GM18519 (cell line): ENCODE data around the gene XPR1.

Source experiments
- ATAC-seq: cut with Tn5 transposase; IDR thresholded peaks from one replicate; pipeline ENCODE4 v1.9.1; 2021; ENCODE audit warnings: mild to moderate bottlenecking, moderate library complexity; ENCODE audit not compliant: unreplicated experiment, low FRiP score

The XPR1 gene

DNA sequence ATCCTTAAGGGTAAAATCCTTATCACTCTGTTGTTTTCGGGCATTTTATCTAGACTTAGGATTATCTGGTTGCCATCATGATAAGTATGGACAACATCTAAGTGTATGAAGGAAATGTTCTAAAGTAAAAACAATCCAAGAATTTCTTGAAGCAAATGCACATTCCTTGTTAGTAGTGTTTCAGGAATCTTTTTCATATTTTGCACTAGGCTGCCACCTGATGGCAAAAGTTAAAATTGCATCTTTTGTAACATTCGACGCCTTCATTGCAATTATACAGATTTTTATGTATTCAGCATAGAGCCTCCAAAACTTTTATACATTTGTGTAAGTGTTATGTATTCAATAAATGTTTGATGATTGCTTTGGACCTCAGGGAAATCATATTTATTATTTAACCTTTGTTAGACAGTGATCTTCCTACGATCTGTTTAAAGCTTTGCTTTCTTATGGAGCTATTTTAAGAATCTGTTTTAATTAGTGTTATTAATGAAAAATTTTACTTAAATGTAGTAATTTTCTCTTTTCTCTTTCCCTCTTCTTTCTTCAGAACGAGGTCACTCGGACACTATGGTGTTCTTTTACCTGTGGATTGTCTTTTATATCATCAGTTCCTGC is 231.4 kb downstream of the XPR1 start:
- ATAC-seq, result no peak

DNA sequence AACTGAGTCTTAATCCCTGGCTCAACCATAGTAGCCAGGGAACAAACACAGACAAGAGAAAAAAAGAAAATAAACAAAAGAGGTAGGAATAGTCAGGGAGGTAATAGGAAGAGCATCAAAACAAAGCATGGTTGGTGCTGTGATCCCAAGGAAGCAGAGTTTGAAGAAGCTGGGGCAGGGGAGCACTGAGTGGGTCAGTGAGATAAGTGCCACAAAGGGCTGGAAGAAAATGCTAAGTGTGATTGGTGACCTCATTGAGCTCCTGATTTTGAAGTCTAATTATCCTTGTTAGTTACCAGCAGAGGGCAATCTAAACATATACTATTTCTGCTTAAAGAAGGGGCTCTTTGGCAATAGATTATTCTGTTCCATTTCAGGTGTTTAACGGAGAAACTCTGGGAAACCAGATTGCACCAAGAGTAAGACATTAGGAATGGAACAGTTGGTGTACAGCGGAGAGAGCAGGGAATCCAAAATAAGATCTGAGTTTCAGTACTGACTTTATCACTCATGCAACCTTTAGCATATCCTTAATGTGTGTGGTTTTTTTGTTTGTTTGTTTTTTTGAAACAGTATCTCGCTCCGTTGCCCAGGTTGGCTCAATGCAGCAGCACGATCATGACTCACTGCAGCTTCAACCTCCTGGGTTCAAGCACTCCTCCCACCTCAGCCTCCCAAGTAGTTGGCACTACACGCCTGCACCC is 250.1 kb downstream of the XPR1 start:
- no peak for ATAC-seq

DNA sequence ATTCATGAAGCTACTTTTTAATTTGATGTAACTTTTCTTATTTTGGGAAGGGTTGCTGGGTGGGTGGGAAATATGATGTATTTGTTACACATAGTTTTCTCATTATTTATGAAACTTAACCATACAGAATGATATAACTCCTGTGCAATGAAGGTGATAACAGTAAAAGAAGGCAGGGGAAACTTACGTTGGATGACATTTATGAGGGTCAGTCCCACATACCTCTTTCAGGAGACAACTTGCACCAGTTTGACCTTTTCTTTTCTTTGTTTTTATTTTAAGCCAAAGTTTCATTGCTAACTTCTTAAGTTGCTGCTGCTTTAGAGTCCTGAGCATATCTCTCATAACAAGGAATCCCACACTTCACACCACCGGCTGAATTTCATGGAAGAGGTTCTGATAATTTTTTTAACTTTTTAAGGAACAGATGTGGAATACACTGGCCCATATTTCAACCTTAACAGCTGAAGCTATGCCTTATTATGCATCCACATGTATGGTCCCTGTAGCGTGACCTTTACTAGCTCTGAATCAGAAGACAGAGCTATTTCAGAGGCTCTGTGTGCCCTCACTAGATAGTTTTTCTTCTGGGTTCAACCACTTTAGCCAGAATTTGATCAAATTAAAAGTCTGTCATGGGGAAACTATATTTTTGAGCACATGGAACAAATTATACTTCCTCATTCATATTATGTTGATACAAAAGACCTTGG is 252.9 kb downstream of the XPR1 start:
- ATAC-seq, result no peak

DNA sequence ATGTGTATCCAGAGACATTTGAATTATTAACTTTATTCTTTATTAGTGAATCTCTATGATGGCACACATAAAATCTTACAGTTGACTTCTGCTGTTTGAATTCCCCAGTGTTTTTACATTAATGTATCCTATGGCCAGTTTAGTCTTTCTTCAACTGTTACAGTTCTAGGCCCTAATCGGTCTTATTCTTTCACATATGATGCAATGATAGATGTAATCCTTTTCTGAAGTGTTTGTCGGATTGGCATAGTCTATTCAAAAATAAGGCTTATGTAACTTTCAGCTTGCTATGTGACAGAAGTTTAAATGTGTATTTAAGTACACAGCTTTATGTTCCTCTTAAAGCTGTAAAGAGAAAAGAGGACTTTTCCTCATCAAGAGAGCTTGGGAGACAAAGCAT is 254.5 kb downstream of the XPR1 start:
- no peak for ATAC-seq

DNA sequence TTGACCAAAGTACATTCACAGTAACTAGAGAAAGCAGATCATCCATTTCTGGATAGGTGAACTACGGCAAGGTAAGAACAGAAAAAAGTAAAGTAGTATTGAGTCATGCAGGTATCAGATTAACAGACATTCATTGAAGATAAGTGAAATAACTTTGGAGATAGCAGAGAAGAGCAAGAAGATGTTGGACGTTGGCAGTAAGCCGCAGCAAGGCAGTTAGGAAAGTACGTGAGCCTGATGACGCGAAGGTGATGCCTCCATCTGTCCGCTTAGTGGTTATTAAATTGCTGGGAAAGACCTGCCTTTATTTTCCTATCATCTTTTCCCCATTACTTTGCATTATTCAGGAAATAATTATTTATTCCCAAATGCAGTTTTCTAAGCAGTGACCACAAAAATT is 256.0 kb downstream of the XPR1 start:
- no peak for ATAC-seq

DNA sequence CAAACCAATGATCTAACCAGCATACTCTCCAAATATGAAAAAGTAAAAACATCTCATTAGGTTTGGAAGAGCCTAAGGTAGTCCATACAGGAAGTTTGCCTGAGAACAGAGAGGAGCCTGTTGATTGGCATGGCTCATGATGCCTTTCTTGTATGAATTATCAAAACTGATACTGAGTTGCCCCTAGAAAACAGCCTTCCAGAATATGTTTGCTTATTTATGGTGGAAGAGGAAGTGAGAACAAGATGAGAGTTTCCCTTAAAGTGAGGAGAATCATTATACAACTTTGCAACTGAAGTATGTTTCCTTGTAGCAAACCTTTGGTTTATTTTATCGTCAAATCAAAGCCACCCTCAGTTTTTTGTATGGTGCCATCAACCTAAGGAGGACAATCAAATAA is 257.0 kb downstream of the XPR1 start:
- ATAC-seq, result no peak

DNA sequence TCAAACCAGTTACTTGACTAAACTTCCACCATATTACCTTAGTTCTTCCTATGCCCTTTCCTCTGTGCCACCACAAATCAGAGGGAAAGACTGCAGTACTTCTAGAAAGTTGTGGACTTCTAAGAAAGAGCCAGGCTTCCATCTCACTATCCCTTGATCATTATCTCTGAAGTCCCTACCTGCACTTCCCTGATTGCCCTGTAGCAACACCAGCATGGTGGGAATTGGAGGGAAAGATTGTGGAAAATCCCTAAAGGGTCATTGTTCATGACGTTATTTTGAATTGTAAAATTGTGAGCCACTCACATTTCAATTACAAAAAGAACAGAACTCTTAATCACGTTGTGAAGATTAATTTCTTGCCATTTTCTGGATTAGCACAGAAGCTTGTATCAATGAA is 257.5 kb downstream of the XPR1 start:
- no peak for ATAC-seq

DNA sequence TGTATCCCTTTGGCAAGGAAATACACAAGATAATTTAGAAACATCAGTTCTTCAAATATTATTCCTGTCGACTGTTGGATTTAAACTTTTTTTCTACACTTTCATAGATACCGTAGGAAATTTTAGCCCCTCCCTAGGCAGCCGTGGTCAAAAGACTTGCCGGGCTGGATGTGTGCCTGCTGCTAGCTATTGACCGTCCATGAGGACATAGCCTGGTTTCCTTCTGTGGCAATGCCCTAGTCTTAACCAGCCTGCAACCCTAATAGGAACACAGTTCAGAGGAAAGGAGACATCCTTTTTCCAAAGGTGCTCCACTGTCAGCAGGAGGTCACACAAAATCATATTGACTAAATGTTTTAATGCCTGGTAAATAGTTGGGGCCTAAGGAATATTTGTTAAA is 260.4 kb downstream of the XPR1 start:
- ATAC-seq, result no peak

DNA sequence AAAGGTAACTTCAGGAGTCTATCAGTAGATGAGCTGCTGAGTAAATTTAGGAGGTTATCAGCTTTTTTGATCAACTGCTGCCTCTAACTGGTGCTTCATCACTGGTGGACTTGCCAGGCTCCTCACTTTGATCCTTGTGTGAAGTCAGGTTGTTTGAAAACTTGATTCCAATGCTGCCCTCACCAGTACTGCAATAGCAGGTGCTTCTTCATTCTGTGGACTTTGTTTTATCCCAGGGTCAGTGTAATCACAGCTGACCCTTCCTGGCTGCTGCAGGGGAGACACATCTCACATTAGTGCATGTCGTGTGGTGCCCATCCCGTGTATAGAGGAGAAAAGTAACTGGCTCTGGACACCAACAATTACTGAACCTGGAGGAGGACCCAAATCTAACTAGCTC is 260.9 kb downstream of the XPR1 start:
- ATAC-seq, result no peak

DNA sequence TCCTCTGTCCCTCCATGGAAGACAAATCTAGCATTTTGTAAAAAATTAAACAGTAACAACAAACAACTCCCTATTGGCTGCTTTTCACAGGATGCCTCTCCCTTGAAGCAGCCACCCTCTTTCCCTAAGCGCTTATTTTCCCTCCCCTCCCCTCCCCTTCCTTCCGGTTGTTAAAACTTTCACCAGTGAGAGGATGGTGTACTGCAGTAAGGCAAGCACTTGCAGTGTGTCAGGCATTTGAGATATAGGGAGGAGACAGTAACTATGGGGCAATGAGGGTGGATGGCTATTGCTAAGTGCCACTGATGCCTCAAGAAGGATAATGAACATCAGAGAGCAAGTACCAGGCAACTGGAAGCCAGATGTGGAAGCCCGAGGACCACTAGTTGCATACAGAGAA is 261.8 kb downstream of the XPR1 start:
- no peak for ATAC-seq

DNA sequence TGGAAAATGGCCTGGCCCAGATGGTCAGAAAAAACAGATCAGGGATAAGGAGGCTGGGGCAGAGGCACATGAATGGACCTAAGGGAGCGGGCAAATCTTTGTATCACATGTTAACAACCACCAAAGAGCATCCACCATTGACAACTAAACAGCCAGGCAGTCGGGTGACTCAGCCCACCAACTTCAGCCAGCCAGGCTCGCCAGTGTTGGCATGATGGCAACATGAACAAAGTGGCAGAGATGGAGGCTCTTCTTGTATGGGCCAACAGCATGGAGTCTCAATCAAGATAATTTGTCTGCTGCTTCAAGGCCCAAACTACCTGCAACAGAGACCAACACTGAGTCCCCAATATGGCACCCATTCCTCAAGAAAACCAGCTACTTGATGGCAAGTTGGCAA is 264.3 kb downstream of the XPR1 start:
- no peak for ATAC-seq

DNA sequence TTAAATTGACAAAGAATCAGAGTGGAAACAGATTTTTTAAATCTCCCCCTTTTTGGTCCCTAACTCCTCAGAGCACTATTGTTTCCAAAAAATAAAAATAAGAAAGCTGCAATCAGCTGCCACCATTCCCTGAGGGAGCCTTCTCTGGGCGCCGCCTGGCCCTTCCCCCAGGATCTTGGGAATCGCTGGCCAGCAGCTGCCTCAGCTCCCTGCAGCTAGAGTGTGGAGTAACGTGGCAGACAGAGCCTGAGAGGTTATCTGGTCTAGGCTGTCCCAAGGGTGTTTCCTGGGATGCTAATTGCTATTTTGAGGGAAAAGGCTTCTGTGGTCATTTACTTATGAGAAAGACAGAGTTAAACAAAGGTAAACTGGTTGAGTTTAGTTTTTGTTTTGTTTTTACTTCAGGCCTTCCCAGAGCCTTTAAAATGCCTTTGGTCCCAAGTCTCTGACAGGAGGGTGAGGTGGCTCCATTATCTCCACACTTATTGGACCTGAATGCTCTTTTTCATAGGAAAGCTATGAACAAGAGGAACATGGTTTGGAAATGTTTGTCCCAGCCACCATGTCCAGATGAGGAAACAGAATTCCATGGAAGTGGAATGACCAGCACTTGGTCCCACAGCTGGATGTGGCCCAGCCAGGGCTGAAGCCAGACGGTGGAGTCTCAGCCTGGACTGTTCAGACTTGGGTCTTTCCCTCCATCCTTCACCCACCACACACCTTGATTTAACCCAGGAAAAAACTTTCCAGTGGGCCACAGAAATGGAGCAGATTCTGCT is 266.8 kb downstream of the XPR1 start:
- no peak for ATAC-seq

DNA sequence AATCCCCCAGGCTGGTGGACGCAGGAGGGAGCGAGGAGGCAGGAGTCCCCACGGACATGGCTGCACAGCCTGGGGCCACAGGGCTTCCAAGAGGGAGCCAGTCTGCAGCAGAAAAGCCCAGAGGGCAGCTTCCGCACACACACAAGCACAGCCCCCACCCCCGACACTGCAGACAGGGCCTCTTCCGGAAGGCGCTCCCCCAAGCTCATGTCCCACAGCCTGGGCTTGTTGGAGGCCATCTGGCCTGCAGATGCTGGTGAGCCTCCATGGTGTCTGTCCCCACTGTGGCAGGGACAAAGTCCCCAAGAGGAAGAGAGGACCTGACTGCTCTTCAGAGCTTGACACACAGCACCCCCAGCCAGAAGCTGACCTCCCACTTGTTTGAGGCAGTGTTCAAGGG is 267.4 kb downstream of the XPR1 start:
- ATAC-seq, result no peak

DNA sequence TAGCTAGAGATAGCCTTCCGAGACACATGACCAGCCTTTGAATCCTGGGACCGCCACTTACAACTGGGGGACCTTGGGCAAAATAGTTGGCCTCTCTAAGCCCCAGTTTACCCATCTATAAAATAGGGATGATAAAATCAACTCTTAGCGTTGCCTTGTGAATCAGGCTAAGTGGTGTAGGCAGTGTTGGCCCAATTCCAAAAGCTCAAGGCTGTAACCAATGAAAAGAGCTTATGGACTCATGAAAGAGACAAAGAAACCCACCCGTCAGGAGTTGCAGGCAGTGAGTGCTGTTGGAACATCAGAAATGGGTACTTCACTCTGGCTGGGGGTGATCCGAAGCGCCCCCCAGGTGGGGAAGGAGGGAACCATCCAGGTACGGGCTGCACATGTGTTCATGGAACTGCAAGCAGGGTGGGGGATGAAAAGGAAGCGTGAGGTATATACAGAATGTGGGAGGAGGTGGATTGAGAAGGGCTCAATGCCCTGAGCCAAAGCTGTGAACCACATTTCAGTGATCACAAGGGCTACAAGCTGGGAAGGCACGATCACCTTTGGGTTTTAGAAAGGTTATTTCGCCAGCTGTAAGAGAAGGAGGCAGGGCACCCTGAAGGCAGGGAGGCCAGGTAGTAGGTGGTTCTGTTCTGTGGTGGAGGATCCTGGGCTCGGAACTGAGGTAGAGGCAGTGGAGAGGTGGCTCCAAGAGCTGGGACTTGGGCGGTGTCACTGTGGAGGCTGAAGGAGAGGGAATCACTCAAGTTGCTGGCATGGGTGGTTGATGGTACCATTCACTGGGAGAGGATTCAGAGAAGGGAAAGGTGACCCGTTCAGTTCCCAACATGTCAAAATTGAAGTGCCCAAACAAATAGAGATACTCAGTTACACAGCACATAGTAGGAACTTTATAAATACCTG is 269.5 kb downstream of the XPR1 start:
- no peak for ATAC-seq

DNA sequence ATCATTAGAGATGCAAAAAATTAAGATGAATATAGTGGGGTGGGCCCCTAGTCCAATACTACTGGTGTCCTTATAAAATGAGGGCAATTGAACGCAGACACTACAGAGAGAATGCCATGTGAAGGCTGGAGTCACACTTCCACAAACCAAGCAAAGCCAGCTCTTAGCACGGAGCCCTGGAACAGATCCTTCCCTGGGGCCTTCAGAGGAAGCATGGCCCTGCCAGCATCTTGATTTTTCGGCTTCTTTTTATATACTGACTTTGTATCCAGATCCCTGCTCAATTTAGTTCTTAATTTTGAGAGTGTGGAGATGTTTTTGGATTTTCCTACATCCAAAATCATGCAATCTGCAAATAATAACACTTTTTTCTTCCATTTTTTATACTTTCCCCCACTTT is 270.7 kb downstream of the XPR1 start:
- ATAC-seq, result no peak

DNA sequence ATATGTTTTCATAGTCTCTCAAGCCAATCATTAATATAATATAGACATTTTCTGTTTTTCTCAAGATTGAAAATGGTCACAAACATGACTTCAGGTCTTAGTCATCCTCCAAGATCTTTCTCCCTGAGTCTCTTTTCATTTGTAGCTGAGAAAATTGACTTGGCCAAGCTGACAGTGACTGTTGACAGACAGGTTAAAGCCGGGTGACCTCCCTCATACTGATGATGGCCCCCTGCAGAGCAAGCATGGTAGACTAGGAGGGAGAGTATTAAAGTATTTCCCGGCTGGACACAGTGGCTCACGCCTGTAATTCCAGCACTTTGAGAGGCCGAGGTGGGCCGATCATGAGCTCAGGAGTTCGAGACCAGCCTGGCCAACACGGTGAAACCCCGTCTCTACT is 274.1 kb downstream of the XPR1 start:
- no peak for ATAC-seq

DNA sequence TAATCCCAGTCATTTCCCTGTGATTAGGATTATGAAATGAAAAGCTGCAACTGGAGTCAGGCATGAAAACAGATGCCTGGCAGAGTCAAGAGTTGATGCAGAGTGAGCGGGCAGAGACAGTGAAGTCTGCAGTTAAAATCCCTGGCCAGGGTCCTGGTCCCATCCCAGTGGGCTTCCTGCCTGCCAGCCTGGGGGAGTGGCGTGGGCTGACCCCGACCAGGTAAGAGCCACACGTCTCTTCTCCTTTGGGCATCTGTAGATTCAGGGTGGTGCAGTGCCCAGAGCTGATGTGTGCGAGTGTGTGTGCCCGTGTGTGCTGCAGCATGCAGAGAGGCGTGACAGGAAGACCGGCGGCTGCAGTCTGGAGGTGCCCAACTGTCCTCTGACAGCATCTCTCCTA is 274.7 kb downstream of the XPR1 start:
- ATAC-seq, result no peak

DNA sequence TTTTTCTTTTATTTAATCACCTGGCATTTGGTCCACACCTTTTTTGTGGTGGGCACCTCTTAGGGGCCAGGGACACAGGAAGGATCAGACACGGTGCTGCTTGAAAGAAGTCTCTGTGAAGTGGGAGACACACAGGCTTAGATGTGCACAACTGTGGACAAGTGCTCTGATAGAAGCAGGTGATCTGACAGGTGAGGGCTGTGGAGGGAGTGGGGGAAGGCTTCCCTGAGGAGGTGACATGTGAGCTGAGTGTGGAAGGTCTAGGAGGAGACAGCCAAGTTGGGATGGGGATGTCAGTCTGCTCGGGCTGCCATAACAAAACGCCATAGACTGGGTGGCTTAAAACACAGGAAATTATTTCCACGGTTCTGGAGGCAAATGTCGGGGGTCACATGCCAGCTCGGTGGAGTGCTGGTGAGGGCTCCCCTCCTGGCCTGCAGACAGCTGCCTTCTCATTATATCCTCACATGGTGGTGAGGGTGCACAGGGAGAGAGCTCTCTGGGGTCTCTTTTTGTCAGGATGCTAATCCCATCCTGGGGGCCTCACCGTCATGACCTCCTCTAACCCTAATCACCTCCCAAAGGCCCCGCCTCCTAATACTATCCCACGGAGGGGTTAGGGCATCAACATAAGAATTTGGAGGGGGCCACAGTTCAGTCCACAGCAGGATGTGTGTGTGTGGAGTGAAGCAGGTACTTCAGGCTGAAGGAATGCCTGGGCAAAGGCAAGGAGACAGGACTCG is 275.7 kb downstream of the XPR1 start:
- ATAC-seq, result no peak

DNA sequence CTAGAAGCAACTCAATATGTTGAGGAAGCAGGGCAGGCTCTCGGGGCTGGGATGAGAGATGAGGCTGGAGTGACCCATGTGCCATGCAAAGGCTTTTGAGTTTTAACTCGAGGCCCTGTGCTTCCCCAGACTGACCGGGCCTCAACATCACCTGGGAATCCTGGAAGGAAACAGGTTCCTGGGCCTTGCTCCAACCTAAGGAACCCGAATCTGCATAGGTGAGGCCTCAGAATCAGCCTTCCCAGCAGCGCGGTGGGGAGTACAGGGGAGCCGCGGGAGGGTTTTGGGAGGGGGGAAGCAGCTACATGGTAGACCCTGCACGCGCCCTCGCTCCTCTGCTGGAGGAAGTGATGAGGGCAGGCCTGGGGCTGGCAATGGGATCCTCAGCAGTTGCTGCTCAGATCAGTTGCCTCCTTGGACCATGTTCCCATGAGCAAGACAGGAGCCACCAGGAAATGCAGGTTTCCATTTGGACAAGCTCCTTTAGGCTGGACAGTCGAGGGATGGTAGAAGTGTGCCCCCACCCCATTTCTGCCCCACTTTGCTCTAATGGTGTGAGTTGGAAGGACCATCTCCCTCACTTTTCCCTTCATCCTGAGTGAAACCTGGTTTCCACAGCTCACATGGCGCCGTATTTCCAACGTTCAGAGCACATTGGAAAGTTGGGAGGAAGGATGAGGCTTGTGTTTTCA is 276.4 kb downstream of the XPR1 start:
- ATAC-seq, result no peak
